Activated CD4-positive, alpha-beta memory T cell treated with anti-CD3 and anti-CD28 coated beads for 36 hours (primary cell): Measurements from ENCODE around the gene B4GALT2. TPM values are rescaled to one million over a fixed set of nuclear protein-coding genes. Genes with fewer than 3 reads are reported as not detected.

Experiments used
- CTCF ChIA-PET: fragments of 350-600 bp; sonication (Branson Sonifier 250); formaldehyde crosslinking; loops from one replicate; lab custom pipeline; 2021; ENCODE audit warnings: antibody characterized with exemption, inconsistent platforms; lab: Charles Lee
- POLR2A ChIA-PET: fragments of 350-600 bp; sonication (Branson Sonifier 250); formaldehyde crosslinking; loops from one replicate; lab custom pipeline; 2021; ENCODE audit warnings: antibody characterized with exemption; lab: Charles Lee
- DNase-seq: peaks from one replicate; pipeline ENCODE4 v3.0.0-alpha.2; 2020
- H3K27ac Mint-ChIP-seq: one replicate; pipeline ENCODE4 v1.8.0; 2021; ENCODE audit warnings: mixed read lengths
- H3K27me3 Mint-ChIP-seq: one replicate; pipeline ENCODE4 v1.8.0; 2021; ENCODE audit warnings: mixed read lengths
- H3K36me3 Mint-ChIP-seq: one replicate; pipeline ENCODE4 v1.8.0; 2021; ENCODE audit warnings: mixed read lengths
- H3K4me1 Mint-ChIP-seq: one replicate; pipeline ENCODE4 v1.8.0; 2021; ENCODE audit warnings: low read depth, mixed read lengths
- H3K4me3 Mint-ChIP-seq: one replicate; pipeline ENCODE4 v1.8.0; 2021; ENCODE audit warnings: mild to moderate bottlenecking, mixed read lengths
- H3K9me3 Mint-ChIP-seq: one replicate; pipeline ENCODE4 v1.8.0; 2021; ENCODE audit warnings: mixed read lengths
- intact Hi-C: fragments of 100-400 bp; cut with micrococcal nuclease; formaldehyde crosslinking; loops from one replicate; pipeline ENCODE4 v1.15.1; 2023
- total RNA-seq, 2 experiments: library from RNA; stranded (reverse); gene quantifications; one replicate each; pipeline ENCODE4 v1.2.3, GENCODE V29; 2021

Gene B4GALT2
- total RNA-seq, 2 experiments from 2014 or later, result 26.1 TPM

- Mint-ChIP-seq H3K9me3 (no peaks in the 10 kb centered on the region), H3K27me3 (peaks cover 28% of the 10 kb centered on the region), H3K4me1 (peaks cover 13% of the 10 kb centered on the region), H3K4me3 (no peak overlapping the region), H3K36me3 (no peaks in the 10 kb centered on the region), H3K27ac (no peak overlapping the region)
- ChIA-PET CTCF (interaction anchor here (0.9 to 8.4 kb wide), 5 partner anchors 9 to 247 kb away, joined by 3 to 312 read pairs (median 29); partner anchors contain the start of gene IPO13), POLR2A (interaction anchor here (2.8 kb wide), 1 partner anchor 10 kb away, joined by 11 read pairs; the partner anchor contains the start of gene IPO13)
- intact Hi-C loops, result no loop called here
- DNase-seq, result peak; percentile 25
These were observed 42.4 kb upstream of the B4GALT2 start for GRCh38 chr1:43936431-43937151.

DNA sequence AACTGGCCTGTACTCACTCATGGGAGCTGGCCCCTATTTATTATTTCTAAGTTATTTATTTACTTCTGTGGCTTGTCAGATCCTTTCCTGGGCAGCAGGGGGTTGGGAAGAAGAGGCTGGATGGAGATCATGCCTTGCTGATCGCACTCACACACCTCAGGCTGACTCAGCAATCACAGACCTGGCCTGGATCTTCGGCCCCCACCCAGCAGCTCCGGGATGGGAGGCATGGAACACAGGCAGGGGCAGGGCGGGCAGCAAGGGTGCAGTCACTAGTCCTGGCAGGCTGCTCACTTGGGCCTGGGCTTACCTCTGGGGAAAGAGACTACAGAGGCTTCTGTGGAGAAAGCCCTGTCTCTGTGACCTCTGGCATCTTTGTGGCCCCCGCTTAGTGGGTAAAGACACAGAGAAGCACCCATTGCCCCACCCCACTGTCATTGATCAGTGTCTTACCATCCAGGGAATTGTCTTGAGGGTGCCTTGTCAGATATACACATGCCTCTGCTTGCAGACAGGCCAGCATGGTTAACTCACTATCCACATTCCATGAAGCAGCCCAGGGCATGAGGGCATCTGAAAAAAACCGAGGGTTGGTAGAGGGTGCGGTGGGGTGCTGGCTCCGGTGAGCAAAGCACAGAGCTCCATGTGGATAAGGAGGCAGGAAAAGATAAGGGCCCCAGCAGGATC lies 41.7 kb upstream of the B4GALT2 start:
- CTCF ChIA-PET, result interaction anchor here (0.9 to 8.4 kb wide), 4 partner anchors 8 to 171 kb away, joined by 3 to 312 read pairs (median 16); no protein-coding TSS in a partner anchor
- POLR2A ChIA-PET, result no interaction called here
- Mint-ChIP-seq H3K27ac (no peak overlapping the region), H3K4me3 (no peak overlapping the region), H3K36me3 (no peaks in the 10 kb centered on the region), H3K9me3 (no peaks in the 10 kb centered on the region), H3K4me1 (peaks cover 13% of the 10 kb centered on the region), H3K27me3 (peaks cover 28% of the 10 kb centered on the region)
- intact Hi-C loops, result no loop called here
- no peak for DNase-seq

GRCh38 chr1:43938383-43938782 lies 40.6 kb upstream of the B4GALT2 start:
- no peaks in the 10 kb centered on the region for H3K9me3 Mint-ChIP-seq
- ChIA-PET CTCF (interaction anchor here (1.1 to 8.4 kb wide), 2 partner anchors 110 to 172 kb away, joined by 4 to 312 read pairs; no protein-coding TSS in a partner anchor), POLR2A (no interaction called here)
- no peak overlapping the region for H3K4me3 Mint-ChIP-seq
- H3K4me1 Mint-ChIP-seq, result peaks cover 8% of the 10 kb centered on the region
- intact Hi-C loops, result no loop called here
- no peaks in the 10 kb centered on the region for H3K36me3 Mint-ChIP-seq
- no peak for DNase-seq
- no peak overlapping the region for H3K27ac Mint-ChIP-seq
- H3K27me3 Mint-ChIP-seq, result peaks cover 18% of the 10 kb centered on the region

DNA sequence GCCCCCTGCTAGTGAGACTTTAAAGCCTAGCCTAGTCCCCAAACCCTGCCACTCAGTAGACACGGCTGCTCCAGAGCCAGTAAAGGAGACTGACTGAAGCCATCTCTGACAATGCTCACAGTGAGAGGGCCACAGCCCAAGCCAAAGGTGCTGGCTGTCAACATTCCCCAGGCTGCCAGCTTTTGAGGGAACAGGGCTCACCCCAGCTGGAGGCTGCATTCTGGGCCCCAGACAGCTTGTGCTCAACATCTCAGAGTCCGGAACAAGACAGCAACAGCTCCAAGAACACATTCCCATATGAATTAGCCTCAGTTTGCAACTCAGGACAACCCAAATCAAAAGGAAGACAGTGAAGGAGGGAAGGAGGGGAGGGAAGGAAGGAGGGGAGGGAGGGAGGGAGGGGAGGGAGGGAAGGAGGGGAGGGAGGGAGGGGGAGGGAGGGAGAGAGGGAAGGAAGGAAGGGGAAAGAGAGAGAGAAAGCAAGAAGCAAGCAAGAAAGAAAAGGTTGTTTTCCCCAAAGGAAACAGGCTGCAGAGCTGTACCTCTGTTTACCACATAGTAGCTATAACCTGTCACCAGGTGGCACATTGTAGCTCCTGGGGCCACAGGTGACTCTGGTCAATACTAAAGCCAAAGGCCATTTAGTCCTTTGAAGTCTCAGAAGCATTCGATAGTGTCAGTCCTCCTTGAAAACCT lies 40.0 kb upstream of the B4GALT2 start:
- Mint-ChIP-seq H3K4me3 (no peak overlapping the region), H3K4me1 (peaks cover 4% of the 10 kb centered on the region), H3K9me3 (no peaks in the 10 kb centered on the region), H3K36me3 (no peaks in the 10 kb centered on the region), H3K27me3 (peaks cover 15% of the 10 kb centered on the region), H3K27ac (no peak overlapping the region)
- no peak for DNase-seq
- intact Hi-C loops, result no loop called here
- ChIA-PET CTCF (interaction anchor here (8.4 kb wide), 1 partner anchor 172 kb away, joined by 312 read pairs; no protein-coding TSS in a partner anchor), POLR2A (interaction anchor here (0.7 kb wide), 1 partner anchor 232 kb away, joined by 3 read pairs; the partner anchor contains the start of gene ST3GAL3)

DNA sequence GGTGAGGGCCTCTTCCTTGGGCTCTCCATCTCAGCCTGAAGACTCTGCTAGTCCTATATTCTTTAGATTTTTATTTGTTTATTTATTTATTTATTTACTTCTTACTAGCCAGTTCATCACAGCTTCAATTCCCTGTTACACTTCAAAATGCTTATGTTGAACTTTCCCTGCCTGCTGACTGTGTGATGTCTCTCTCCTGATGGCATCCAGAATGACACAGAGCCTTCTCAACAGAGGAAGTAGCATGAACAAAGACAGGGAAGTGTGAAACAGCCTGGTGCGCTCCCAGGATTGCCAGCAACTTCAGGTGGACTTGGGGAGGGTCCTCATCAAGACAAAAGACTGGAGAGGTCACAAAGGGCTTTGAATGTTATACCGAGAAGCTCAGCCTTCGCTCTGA lies 36.6 kb upstream of the B4GALT2 start:
- peaks cover 3% of the 10 kb centered on the region for H3K36me3 Mint-ChIP-seq
- no peaks in the 10 kb centered on the region for H3K9me3 Mint-ChIP-seq
- no peak overlapping the region for H3K4me3 Mint-ChIP-seq
- no peak overlapping the region for H3K27ac Mint-ChIP-seq
- no peak for DNase-seq
- CTCF ChIA-PET, result interaction anchor here (1.5 to 5.8 kb wide), 2 partner anchors 8 to 94 kb away, joined by 4 to 122 read pairs; partner anchors contain the start of gene ARTN
- peaks cover 19% of the 10 kb centered on the region for H3K4me1 Mint-ChIP-seq
- POLR2A ChIA-PET, result no interaction called here
- H3K27me3 Mint-ChIP-seq, result no peaks in the 10 kb centered on the region
- intact Hi-C loops, result no loop called here

GRCh38 chr1:43944860-43945259 lies 34.1 kb upstream of the B4GALT2 start:
- intact Hi-C loops, result loop anchor here (5.0 kb wide), 1 partner anchor 418 kb away; no protein-coding TSS in a partner anchor
- Mint-ChIP-seq H3K27me3 (no peaks in the 10 kb centered on the region), H3K27ac (peak overlapping the region; percentile 87), H3K4me3 (peak overlapping the region; percentile 88), H3K4me1 (peaks cover 36% of the 10 kb centered on the region), H3K9me3 (no peaks in the 10 kb centered on the region), H3K36me3 (peaks cover 3% of the 10 kb centered on the region)
- ChIA-PET POLR2A (no interaction called here), CTCF (interaction anchor here (0.9 to 5.8 kb wide), 6 partner anchors 8 to 415 kb away, joined by 3 to 122 read pairs (median 6); partner anchors contain the start of genes ARTN and KDM4A)
- no peak for DNase-seq

DNA sequence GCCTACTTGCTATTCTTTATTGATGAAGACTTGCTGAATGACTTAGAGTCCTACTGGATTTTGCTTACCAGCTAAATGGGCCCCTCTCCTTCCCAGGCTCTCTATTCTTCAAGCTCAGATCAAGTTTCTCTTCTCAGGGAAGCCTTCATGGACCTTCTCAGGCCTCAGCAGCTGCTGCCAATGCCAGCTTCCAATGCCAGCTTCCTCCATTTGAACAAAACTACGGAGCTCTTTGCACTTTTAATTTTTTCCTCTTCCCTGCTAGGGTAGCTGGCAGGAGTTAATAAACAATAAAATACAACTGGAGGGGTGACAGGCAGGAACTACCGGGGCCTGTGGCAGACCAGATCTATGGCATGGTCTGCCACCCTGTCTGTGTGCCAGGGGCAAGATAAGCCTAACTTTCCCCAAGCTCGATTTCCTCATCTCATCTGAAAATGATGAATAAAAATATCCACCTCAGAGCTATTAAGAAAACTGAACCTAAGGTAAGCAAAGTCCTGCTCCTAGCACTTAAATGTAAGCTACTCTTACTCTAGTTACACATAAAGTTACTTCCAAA lies 33.3 kb upstream of the B4GALT2 start:
- H3K4me1 Mint-ChIP-seq, result peaks cover 41% of the 10 kb centered on the region
- H3K27me3 Mint-ChIP-seq, result no peaks in the 10 kb centered on the region
- H3K27ac Mint-ChIP-seq, result peak overlapping the region; percentile 87
- H3K9me3 Mint-ChIP-seq, result no peaks in the 10 kb centered on the region
- ChIA-PET CTCF (interaction anchor here (0.6 to 5.8 kb wide), 12 partner anchors 9 to 416 kb away, joined by 3 to 122 read pairs (median 6); partner anchors contain the start of genes ARTN, DPH2 and KDM4A), POLR2A (interaction anchor here (0.6 to 2.3 kb wide), 5 partner anchors 11 to 239 kb away, joined by 3 to 7 read pairs (median 3); partner anchors contain the start of genes ATP6V0B, DPH2 and ST3GAL3)
- no peak for DNase-seq
- intact Hi-C loops, result loop anchor here (1.0 to 5.0 kb wide), 7 partner anchors 24 to 418 kb away; partner anchors contain the start of genes ATP6V0B, KDM4A and ST3GAL3
- H3K36me3 Mint-ChIP-seq, result peaks cover 6% of the 10 kb centered on the region
- peak overlapping the region; percentile 88 for H3K4me3 Mint-ChIP-seq

GRCh38 chr1:43946236-43947060 lies 32.6 kb upstream of the B4GALT2 start, which contains the start of gene IPO13:
TSS of gene IPO13 (plus strand) at chr1:43946950. CDS start at chr1:43947601, 651 bp downstream.
- POLR2A ChIA-PET, result interaction anchor here (0.6 to 2.3 kb wide), 7 partner anchors 11 to 239 kb away, joined by 3 to 11 read pairs (median 3); partner anchors contain the start of genes ATP6V0B, DPH2 and ST3GAL3
- intact Hi-C loops, result loop anchor here (1.0 to 5.0 kb wide), 7 partner anchors 23 to 419 kb away; partner anchors contain the start of genes ATP6V0B, KDM4A and ST3GAL3
- CTCF ChIA-PET, result interaction anchor here (0.6 to 5.8 kb wide), 14 partner anchors 12 to 417 kb away, joined by 3 to 122 read pairs (median 6); partner anchors contain the start of genes ARTN, DPH2 and KDM4A
- Mint-ChIP-seq H3K4me1 (peaks cover 41% of the 10 kb centered on the region), H3K27ac (peak within 1 kb of the TSS; percentile 87), H3K27me3 (no peaks in the 10 kb centered on the region), H3K36me3 (peaks cover 6% of the 10 kb centered on the region), H3K9me3 (no peaks in the 10 kb centered on the region), H3K4me3 (peak within 1 kb of the TSS; percentile 88)
- peak; percentile 98 for DNase-seq

DNA sequence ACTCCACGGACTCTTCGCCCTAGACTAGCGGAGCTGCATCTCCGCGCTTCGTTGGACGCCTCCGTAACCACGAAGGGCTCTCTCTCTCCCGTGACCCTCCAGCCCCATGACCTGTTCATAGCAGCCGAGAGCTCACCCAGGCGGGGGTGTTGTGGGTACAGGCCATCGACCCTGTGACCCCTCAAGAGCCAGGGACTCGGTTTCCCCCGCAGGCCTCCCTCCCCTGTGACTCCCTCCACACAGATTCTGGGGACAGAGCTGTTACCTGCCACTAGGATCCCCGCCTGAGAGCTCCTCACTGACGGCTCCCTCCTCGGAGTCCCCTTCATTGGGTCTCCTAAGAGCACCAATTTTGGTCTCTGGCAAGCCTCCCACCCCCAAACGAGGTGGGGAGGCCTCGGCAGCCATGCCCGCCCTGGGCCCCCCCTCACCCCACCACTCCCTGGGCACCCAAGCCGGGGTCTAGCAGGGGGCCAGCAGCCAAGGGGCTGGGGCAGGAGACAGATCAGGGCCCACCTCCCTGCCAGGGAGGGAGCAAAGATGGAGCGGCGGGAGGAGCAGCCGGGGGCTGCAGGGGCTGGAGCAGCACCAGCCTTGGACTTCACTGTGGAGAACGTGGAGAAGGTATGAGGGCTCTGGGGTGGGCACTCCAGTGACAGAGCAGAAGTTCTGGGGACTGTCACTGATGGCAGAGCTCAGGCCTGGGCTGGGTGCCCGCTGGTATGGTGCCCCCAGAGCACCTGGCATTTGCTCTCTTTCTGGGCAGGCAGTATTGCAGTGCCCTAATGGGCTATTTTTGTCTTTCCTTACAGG lies 31.7 kb upstream of the B4GALT2 start:
- H3K27ac Mint-ChIP-seq, result peak overlapping the region; percentile 87
- no peaks in the 10 kb centered on the region for H3K27me3 Mint-ChIP-seq
- H3K36me3 Mint-ChIP-seq, result peaks cover 6% of the 10 kb centered on the region
- ChIA-PET POLR2A (interaction anchor here (0.6 to 2.3 kb wide), 5 partner anchors 12 to 1101 kb away, joined by 3 to 11 read pairs (median 3); partner anchors contain the start of genes ATP6V0B and ZNF691), CTCF (interaction anchor here (0.7 to 5.8 kb wide), 8 partner anchors 13 to 184 kb away, joined by 3 to 122 read pairs (median 8); partner anchors contain the start of genes ARTN and DPH2)
- peaks cover 44% of the 10 kb centered on the region for H3K4me1 Mint-ChIP-seq
- DNase-seq, result no peak
- peak overlapping the region; percentile 88 for H3K4me3 Mint-ChIP-seq
- intact Hi-C loops, result loop anchor here (5.0 kb wide), 1 partner anchor 420 kb away; no protein-coding TSS in a partner anchor
- H3K9me3 Mint-ChIP-seq, result no peaks in the 10 kb centered on the region
